HG03432 (cell line): Measurements from ENCODE around the gene FAM78B.
A peak's percentile ranks its signal among the peaks of the same experiment; 100 is the strongest.

ENCODE experiments used
- ATAC-seq: cut with Tn5 transposase; IDR thresholded peaks from one replicate; pipeline ENCODE4 v1.9.1; 2021; ENCODE audit warnings: mild to moderate bottlenecking, moderate library complexity; ENCODE audit not compliant: unreplicated experiment

Gene FAM78B

GRCh38 chr1:166166698-166167571, at the start of gene FAM78B:
TSS of gene FAM78B (minus strand) at chr1:166167001. CDS start at chr1:166166248, 753 bp downstream.
- peak; percentile 46 for ATAC-seq

GRCh38 chr1:166202546-166202945, 35.7 kb upstream of the FAM78B start:
- no peak for ATAC-seq

- no peak for ATAC-seq
Observed at GRCh38 chr1:166200743-166201142, 33.9 kb upstream of the FAM78B start.

- ATAC-seq = no peak
Observed at GRCh38 chr1:166197597-166197996, 30.8 kb upstream of the FAM78B start.

- no peak for ATAC-seq
Observed at GRCh38 chr1:166197141-166197540, 30.3 kb upstream of the FAM78B start.

GRCh38 chr1:166193057-166193698, 26.4 kb upstream of the FAM78B start:
- no peak for ATAC-seq

GRCh38 chr1:166190400-166190799, 23.6 kb upstream of the FAM78B start:
- no peak for ATAC-seq

GRCh38 chr1:166189126-166189525, 22.3 kb upstream of the FAM78B start:
- no peak for ATAC-seq

- no peak for ATAC-seq
Observed at GRCh38 chr1:166185526-166185925, 18.7 kb upstream of the FAM78B start.

- no peak for ATAC-seq
Observed at GRCh38 chr1:166184897-166185296, 18.1 kb upstream of the FAM78B start.

- no peak for ATAC-seq
Observed at GRCh38 chr1:166184012-166184411, 17.2 kb upstream of the FAM78B start.

- ATAC-seq = peak; percentile 73
Observed at GRCh38 chr1:166182281-166182680, 15.5 kb upstream of the FAM78B start.

GRCh38 chr1:166176416-166176815, 9.6 kb upstream of the FAM78B start:
- no peak for ATAC-seq

- no peak for ATAC-seq
Observed at GRCh38 chr1:166175032-166175431, 8.2 kb upstream of the FAM78B start.

GRCh38 chr1:166174108-166174507, 7.3 kb upstream of the FAM78B start:
- no peak for ATAC-seq

GRCh38 chr1:166172106-166172505, 5.3 kb upstream of the FAM78B start:
- ATAC-seq = no peak

- ATAC-seq = no peak
Observed at GRCh38 chr1:166170726-166171125, 3.9 kb upstream of the FAM78B start.

- peak; percentile 56 for ATAC-seq
Observed at GRCh38 chr1:166170075-166170474, 3.3 kb upstream of the FAM78B start.

GRCh38 chr1:166169182-166169581, 2.4 kb upstream of the FAM78B start:
- peak; percentile 17 for ATAC-seq

GRCh38 chr1:166167572-166167925, 748 bp upstream of the FAM78B start:
- no peak for ATAC-seq

- ATAC-seq = peak; percentile 7
Observed at GRCh38 chr1:166166329-166166697, 488 bp downstream of the FAM78B start.

- peak; percentile 4 for ATAC-seq
Observed at GRCh38 chr1:166165661-166166328, 1.0 kb downstream of the FAM78B start.
